Mesendoderm (in vitro differentiated cells): ENCODE measurements around the gene TMUB2.
A peak's percentile ranks its signal among the peaks of the same experiment; 100 is the strongest.

Experiments used
- DNase-seq: peaks from one replicate; pipeline ENCODE4 v3.0.0; 2013
- H2AK5ac ChIP-seq: 2 replicates; pipeline ENCODE4 v1.6.1; 2013; ENCODE audit warnings: low read length, inconsistent platforms
- H2BK120ac ChIP-seq: 2 replicates; pipeline ENCODE4 v1.6.1; 2013; ENCODE audit warnings: low read depth, mild to moderate bottlenecking, low read length, moderate library complexity, mixed read lengths
- H2BK15ac ChIP-seq: replicated peaks from 2 replicates; pipeline ENCODE4 v1.6.1; 2013; ENCODE audit warnings: low read depth, mild to moderate bottlenecking, moderate library complexity
- H2BK5ac ChIP-seq: 2 replicates; pipeline ENCODE4 v1.6.1; 2013; ENCODE audit warnings: low read length, inconsistent platforms
- H3K18ac ChIP-seq: 2 replicates; pipeline ENCODE4 v1.6.1; 2013; ENCODE audit warnings: mild to moderate bottlenecking, low read length, mixed read lengths
- H3K23ac ChIP-seq: one replicate; pipeline ENCODE4 v1.6.1; 2013; ENCODE audit warnings: low read length
- H3K27ac ChIP-seq: 2 replicates; pipeline ENCODE4 v1.5.1; 2013; ENCODE audit warnings: low read depth, mild to moderate bottlenecking, inconsistent platforms, low read length, moderate library complexity
- H3K27me3 ChIP-seq: 2 replicates; pipeline ENCODE4 v1.6.1; 2013; ENCODE audit warnings: low read length, control low read depth, mild to moderate bottlenecking, inconsistent platforms; ENCODE audit not compliant: insufficient read depth, poor library complexity
- H3K36me3 ChIP-seq: 2 replicates; pipeline ENCODE4 v1.6.1; 2013; ENCODE audit warnings: low read length, inconsistent platforms; ENCODE audit not compliant: control insufficient read depth, insufficient read depth
- H3K4ac ChIP-seq: one replicate; pipeline ENCODE4 v1.6.1; 2013; ENCODE audit warnings: low read depth, mild to moderate bottlenecking, low read length, moderate library complexity
- H3K4me1 ChIP-seq: 2 replicates; pipeline ENCODE4 v1.6.1; 2013; ENCODE audit warnings: low read depth, low read length, inconsistent platforms; ENCODE audit not compliant: control insufficient read depth
- H3K4me2 ChIP-seq: 2 replicates; pipeline ENCODE4 v1.6.1; 2013; ENCODE audit warnings: low read length
- H3K4me3 ChIP-seq: 2 replicates; pipeline ENCODE4 v1.5.1; 2013; ENCODE audit warnings: mild to moderate bottlenecking, low read length
- H3K56ac ChIP-seq: one replicate; pipeline ENCODE4 v1.6.1; 2013; ENCODE audit warnings: low read length
- H3K79me1 ChIP-seq: 2 replicates; pipeline ENCODE4 v1.6.1; 2013; ENCODE audit warnings: low read length, inconsistent platforms
- H3K79me2 ChIP-seq: 2 replicates; pipeline ENCODE4 v1.6.1; 2013; ENCODE audit warnings: mild to moderate bottlenecking, low read length; ENCODE audit not compliant: control insufficient read depth, insufficient read depth
- H3K9ac ChIP-seq: 2 replicates; pipeline ENCODE4 v1.6.1; 2013; ENCODE audit warnings: low read length, inconsistent platforms
- H4K5ac ChIP-seq: one replicate; pipeline ENCODE4 v1.6.1; 2013; ENCODE audit warnings: low read length
- H4K8ac ChIP-seq: one replicate; pipeline ENCODE4 v1.6.1; 2013; ENCODE audit warnings: low read depth, mild to moderate bottlenecking, control low read depth, low read length, moderate library complexity
- WGBS: extraction: QIAGEN DNeasy Blood & Tissue Kit; methylation state at CpG from one replicate; pipeline ENCODE4 v1.1.7; 2013; ENCODE audit warnings: low lambda C conversion rate, missing lambda C conversion rate; ENCODE audit not compliant: insufficient coverage; ENCODE audit errors: extremely low coverage; 5-methylcytosine and 5-hydroxymethylcytosine counted together

Gene TMUB2

DNA sequence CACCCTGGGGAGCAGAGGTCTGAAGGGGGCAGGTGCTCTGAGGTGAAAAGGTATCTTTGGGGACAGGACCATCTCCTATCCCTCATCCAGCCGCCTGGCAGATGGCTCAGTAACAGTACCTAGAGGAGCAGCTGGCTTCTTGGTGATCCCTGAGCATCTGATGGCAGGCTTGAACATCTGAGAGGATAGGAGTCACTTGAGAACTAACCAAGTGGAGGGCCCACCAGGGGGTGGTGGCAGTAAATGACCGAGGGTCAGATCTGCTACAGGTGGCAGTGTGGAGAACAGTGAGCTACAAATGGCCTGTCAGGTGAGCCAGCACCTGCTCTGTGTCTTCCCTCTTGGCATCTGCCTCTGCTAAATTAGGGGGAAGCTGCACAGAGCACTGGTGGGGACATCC is 31.3 kb upstream of the TMUB2 start:
- H3K4ac ChIP-seq: no peak overlapping the region
- H4K8ac ChIP-seq: no peak overlapping the region
- no peak overlapping the region for H3K27ac ChIP-seq
- H3K18ac ChIP-seq: no peak overlapping the region
- H2BK15ac ChIP-seq: no peak overlapping the region
- H3K36me3 ChIP-seq: peaks cover 14% of the 10 kb centered on the region
- no peak overlapping the region for H2BK120ac ChIP-seq
- no peaks in the 10 kb centered on the region for H3K4me1 ChIP-seq
- no peak overlapping the region for H3K4me2 ChIP-seq
- no peak for DNase-seq
- no CpG with 5 or more reads among the region's 2 CpGs for WGBS
- H3K4me3 ChIP-seq: no peak overlapping the region
- no peak overlapping the region for H2AK5ac ChIP-seq
- H3K23ac ChIP-seq: no peak overlapping the region
- H3K79me2 ChIP-seq: peaks cover 14% of the 10 kb centered on the region
- no peak overlapping the region for H3K9ac ChIP-seq
- H3K79me1 ChIP-seq: peaks cover 12% of the 10 kb centered on the region
- H4K5ac ChIP-seq: no peak overlapping the region
- H2BK5ac ChIP-seq: no peak overlapping the region
- no peak overlapping the region for H3K56ac ChIP-seq
- H3K27me3 ChIP-seq: no peaks in the 10 kb centered on the region

DNA sequence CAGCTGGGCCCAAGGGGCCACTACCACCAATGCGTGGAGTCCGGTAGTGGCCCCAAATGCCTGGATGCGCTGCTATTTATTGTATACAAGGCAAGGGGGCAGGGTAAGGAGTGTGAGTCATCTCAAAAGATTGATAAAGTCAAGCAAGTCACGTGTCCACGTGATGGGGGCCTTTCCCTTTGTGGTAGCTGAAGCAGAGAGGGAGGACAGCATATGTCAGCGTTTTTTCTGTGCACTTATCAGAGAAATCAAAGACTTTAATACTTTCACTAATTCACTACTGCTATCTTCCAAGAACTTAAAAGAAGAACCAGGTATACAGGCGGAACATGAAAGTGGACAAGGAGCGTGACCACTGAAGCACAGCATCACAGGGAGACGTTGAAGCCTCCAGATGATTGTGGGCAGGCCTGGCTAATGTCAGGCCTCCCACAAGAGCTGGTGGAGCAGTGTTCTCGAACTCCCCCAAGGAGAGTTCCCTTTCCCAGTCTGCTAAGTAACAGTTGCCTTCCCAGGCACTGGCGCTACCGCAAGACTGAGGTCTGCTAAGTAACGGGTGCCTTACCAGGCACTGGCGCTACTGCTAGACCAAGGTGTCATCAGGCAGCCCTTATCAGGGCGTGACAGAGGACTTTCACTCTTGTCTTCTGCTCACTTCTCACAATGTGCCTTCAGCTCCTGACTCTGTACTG is 27.1 kb upstream of the TMUB2 start:
- Histone ChIP-seq H3K36me3 (peaks cover 9% of the 10 kb centered on the region), H4K8ac (no peak overlapping the region), H2BK5ac (no peak overlapping the region), H2BK15ac (no peak overlapping the region), H3K4ac (no peak overlapping the region), H3K4me3 (no peak overlapping the region), H3K27ac (no peak overlapping the region), H3K56ac (no peak overlapping the region), H3K4me1 (no peaks in the 10 kb centered on the region), H3K18ac (no peak overlapping the region), H3K79me2 (no peaks in the 10 kb centered on the region), H3K23ac (no peak overlapping the region), H3K79me1 (no peaks in the 10 kb centered on the region), H2AK5ac (no peak overlapping the region), H3K9ac (no peak overlapping the region), H2BK120ac (no peak overlapping the region), H3K27me3 (no peaks in the 10 kb centered on the region), H3K4me2 (no peak overlapping the region), H4K5ac (no peak overlapping the region)
- WGBS: no CpG with 5 or more reads among the region's 15 CpGs
- no peak for DNase-seq

DNA sequence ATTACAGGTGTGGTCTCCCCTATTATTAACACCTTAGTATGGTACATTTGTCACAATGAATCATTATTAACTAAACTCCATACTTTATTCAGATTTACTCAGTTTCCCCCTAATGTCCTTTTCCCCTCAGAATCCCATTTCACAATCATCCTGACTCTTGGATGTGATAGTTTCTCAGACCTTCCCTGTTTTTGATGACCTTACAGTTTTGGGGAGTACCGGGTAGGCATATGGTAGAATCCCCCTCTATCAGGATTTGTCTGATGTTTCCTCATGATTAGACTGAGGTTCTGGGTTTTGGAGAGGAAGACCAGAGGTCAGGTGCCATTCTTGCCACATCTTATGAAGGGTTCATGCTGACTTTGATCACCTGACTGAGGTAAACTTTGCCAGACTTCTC is 22.3 kb upstream of the TMUB2 start:
- H3K4me3 ChIP-seq: no peak overlapping the region
- H4K5ac ChIP-seq: no peak overlapping the region
- H2BK120ac ChIP-seq: no peak overlapping the region
- H4K8ac ChIP-seq: no peak overlapping the region
- DNase-seq: no peak
- H3K18ac ChIP-seq: no peak overlapping the region
- H3K79me2 ChIP-seq: no peaks in the 10 kb centered on the region
- no peak overlapping the region for H3K27ac ChIP-seq
- no peak overlapping the region for H3K9ac ChIP-seq
- no peak overlapping the region for H3K23ac ChIP-seq
- H3K27me3 ChIP-seq: no peaks in the 10 kb centered on the region
- no peak overlapping the region for H2AK5ac ChIP-seq
- H3K56ac ChIP-seq: no peak overlapping the region
- no peak overlapping the region for H2BK5ac ChIP-seq
- no peak overlapping the region for H2BK15ac ChIP-seq
- no peak overlapping the region for H3K4me2 ChIP-seq
- H3K79me1 ChIP-seq: no peaks in the 10 kb centered on the region
- H3K36me3 ChIP-seq: peaks cover under 1% of the 10 kb centered on the region
- no peaks in the 10 kb centered on the region for H3K4me1 ChIP-seq
- H3K4ac ChIP-seq: no peak overlapping the region
- no CpG with 5 or more reads among the region's 1 CpG for WGBS

DNA sequence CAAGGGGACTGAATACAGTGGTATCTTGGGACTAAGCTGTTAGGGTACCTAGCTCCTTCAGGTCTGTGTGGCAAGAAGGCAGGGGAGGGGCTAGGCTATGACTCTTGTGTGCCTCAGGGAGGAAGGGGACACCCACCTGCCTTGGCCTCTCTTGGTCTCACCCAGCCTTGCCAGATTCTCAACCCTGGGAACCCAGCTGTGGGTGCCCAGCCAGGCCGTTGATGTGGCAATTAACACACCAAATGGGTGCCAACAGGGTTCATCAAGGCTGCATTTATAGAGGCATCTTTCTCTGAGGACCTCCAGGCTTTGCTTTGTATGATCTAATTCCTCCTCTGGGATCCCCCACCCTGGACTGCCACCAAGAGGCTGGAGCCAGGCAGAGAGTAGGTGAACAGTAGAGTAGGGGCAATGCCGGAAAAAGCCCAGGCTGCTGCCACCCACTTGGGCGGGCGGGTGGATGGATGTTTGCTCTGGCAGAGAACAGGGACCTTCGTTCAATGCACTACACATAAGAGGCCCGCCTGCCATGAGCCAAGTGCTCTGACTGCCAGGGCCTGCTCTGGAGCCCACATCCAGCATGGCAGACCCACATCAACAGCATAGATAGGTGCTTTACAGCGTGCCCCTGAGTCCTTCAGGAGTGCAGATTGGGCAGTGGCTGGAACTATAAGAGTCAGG is 19.5 kb upstream of the TMUB2 start:
- no peak for DNase-seq
- Histone ChIP-seq H3K4ac (no peak overlapping the region), H3K79me2 (no peaks in the 10 kb centered on the region), H3K79me1 (no peaks in the 10 kb centered on the region), H4K5ac (no peak overlapping the region), H2AK5ac (no peak overlapping the region), H3K27me3 (no peaks in the 10 kb centered on the region), H3K9ac (no peak overlapping the region), H4K8ac (no peak overlapping the region), H3K56ac (no peak overlapping the region), H3K4me2 (no peak overlapping the region), H2BK15ac (no peak overlapping the region), H2BK120ac (no peak overlapping the region), H3K36me3 (no peaks in the 10 kb centered on the region), H2BK5ac (no peak overlapping the region), H3K4me3 (no peak overlapping the region), H3K4me1 (no peaks in the 10 kb centered on the region), H3K18ac (no peak overlapping the region), H3K23ac (no peak overlapping the region), H3K27ac (no peak overlapping the region)
- WGBS: no CpG with 5 or more reads among the region's 7 CpGs

DNA sequence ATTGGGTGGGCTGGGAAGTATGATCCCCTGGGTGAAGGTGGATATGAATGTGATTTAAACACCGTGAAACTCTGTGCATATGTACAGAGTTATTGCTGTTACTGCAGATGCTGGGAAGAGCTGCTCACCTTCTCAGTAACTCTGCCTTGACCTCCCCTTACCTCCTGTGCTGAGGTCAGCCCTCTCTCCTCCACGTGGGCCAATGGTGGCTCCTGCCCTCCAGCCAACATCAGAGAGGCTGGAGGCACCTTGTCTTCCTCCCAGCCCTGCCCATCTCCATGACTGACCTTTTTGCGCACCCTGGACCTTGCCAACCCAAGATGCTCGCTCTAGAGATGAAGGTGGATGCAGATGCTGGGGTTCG is 16.7 kb upstream of the TMUB2 start:
- H3K4me2 ChIP-seq: no peak overlapping the region
- H3K4me1 ChIP-seq: no peaks in the 10 kb centered on the region
- H3K36me3 ChIP-seq: no peaks in the 10 kb centered on the region
- no peak overlapping the region for H2BK15ac ChIP-seq
- H3K27me3 ChIP-seq: no peaks in the 10 kb centered on the region
- H3K56ac ChIP-seq: peak overlapping the region; percentile 11
- no peak overlapping the region for H3K23ac ChIP-seq
- no peak overlapping the region for H2BK120ac ChIP-seq
- no peak overlapping the region for H2AK5ac ChIP-seq
- H3K18ac ChIP-seq: no peak overlapping the region
- DNase-seq: no peak
- no peak overlapping the region for H2BK5ac ChIP-seq
- no peak overlapping the region for H4K8ac ChIP-seq
- no peaks in the 10 kb centered on the region for H3K79me1 ChIP-seq
- H3K4ac ChIP-seq: no peak overlapping the region
- H3K9ac ChIP-seq: no peak overlapping the region
- no peak overlapping the region for H3K27ac ChIP-seq
- WGBS: no CpG with 5 or more reads among the region's 5 CpGs
- no peak overlapping the region for H3K4me3 ChIP-seq
- no peaks in the 10 kb centered on the region for H3K79me2 ChIP-seq
- H4K5ac ChIP-seq: no peak overlapping the region
